Thoracic aorta (tissue), 2 donors: ENCODE results near the gene PPP1R12C. TPM values are rescaled to one million over a fixed set of nuclear protein-coding genes. Genes with fewer than 3 reads are reported as not detected.
"Not testable (repeated sequence)": the region's sequence is repeated elsewhere in the genome, so short reads cannot be mapped to it uniquely, and the experiment has no call there.

Experiments
- ATAC-seq: fragments of 150-250 bp; one replicate; pipeline ENCODE4 v1.8.0; 2017; ENCODE audit warnings: low read depth; ENCODE audit not compliant: insufficient number of reproducible peaks, low FRiP score
- DNase-seq: peaks from one replicate; pipeline ENCODE4 v3.0.0-alpha.2; 2020; ENCODE audit warnings: low spot score
- H3K27ac ChIP-seq, 2 donors: fragments of 200-600 bp; sonication (generic); 1 replicate in 1 of 2; 2 replicates in 1 of 2; pipeline ENCODE4 v1.5.1; 2016; ENCODE audit warnings: mild to moderate bottlenecking in 2 of 2, moderate library complexity in 2 of 2
- H3K27me3 ChIP-seq: fragments of 200-600 bp; sonication (generic); replicated peaks from 2 replicates; pipeline ENCODE4 v1.6.0; 2016; ENCODE audit warnings: mild to moderate bottlenecking; ENCODE audit not compliant: insufficient read depth
- H3K36me3 ChIP-seq: fragments of 200-600 bp; sonication (generic); one replicate; pipeline ENCODE4 v1.5.1; 2016
- H3K4me1 ChIP-seq, 2 donors: fragments of 200-600 bp; sonication (generic); 1 replicate in 1 of 2; 2 replicates in 1 of 2; pipeline versions ENCODE4 v1.5.1 to v1.6.0; 2016; ENCODE audit warnings: low read depth in 2 of 2, mild to moderate bottlenecking in 1 of 2; ENCODE audit not compliant: control insufficient read depth in 1 of 2
- H3K4me3 ChIP-seq: fragments of 200-600 bp; sonication (generic); 2 replicates; pipeline ENCODE4 v1.5.1; 2016; ENCODE audit warnings: mild to moderate bottlenecking
- H3K9me3 ChIP-seq: fragments of 200-600 bp; sonication (generic); 2 replicates; pipeline ENCODE4 v1.5.1; 2016
- CTCF ChIP-seq: fragments of 200-600 bp; sonication (generic); IDR thresholded peaks from one replicate; pipeline ENCODE4 v1.5.1; 2019; ENCODE audit warnings: antibody characterized with exemption
- total RNA-seq, 2 donors: library from RNA; depleted of rRNA; stranded (reverse); fragments of >200 nt; gene quantifications; one replicate each; pipeline versions ENCODE4 v1.1.0 to v1.2.3, GENCODE V29; 2016

Gene PPP1R12C
- total RNA-seq, 2 donors from 2014 or later = 194 to 250 TPM

- Histone ChIP-seq H3K9me3 (no peaks in the 10 kb centered on the region), H3K4me1 (peaks cover 26 to 48% of the 10 kb centered on the region in 2 donors), H3K27ac (peak overlapping the region; percentile 79 to 92), H3K27me3 (no peaks in the 10 kb centered on the region), H3K4me3 (peak overlapping the region; percentile 50), H3K36me3 (peaks cover 2% of the 10 kb centered on the region)
- ATAC-seq = no peak
- TF ChIP-seq CTCF = no peak
- DNase-seq = no peak
Observed at GRCh38 chr19:55112777-55113569, 4.5 kb downstream of the PPP1R12C start.

GRCh38 chr19:55112246-55112776 lies 5.1 kb downstream of the PPP1R12C start:
- Histone ChIP-seq H3K4me1 (peaks cover 26 to 48% of the 10 kb centered on the region in 2 donors), H3K9me3 (no peaks in the 10 kb centered on the region), H3K27me3 (no peaks in the 10 kb centered on the region), H3K27ac (peak overlapping the region; percentile 79 to 92), H3K36me3 (peaks cover 2% of the 10 kb centered on the region), H3K4me3 (no peak overlapping the region)
- DNase-seq = no peak
- TF ChIP-seq CTCF = no peak
- no peak for ATAC-seq

GRCh38 chr19:55111238-55111831 lies 6.1 kb downstream of the PPP1R12C start:
- H3K4me3 ChIP-seq = no peak overlapping the region
- H3K27ac ChIP-seq = peak overlapping the region; percentile 59 to 61
- ATAC-seq = no peak
- H3K27me3 ChIP-seq = no peaks in the 10 kb centered on the region
- no peak for DNase-seq
- H3K36me3 ChIP-seq = peaks cover 2% of the 10 kb centered on the region
- no peaks in the 10 kb centered on the region for H3K9me3 ChIP-seq
- TF ChIP-seq CTCF = no peak
- peaks cover 26 to 48% of the 10 kb centered on the region in 2 donors for H3K4me1 ChIP-seq

- Histone ChIP-seq H3K27ac (no peak overlapping the region), H3K27me3 (no peaks in the 10 kb centered on the region), H3K9me3 (no peaks in the 10 kb centered on the region), H3K4me3 (no peak overlapping the region), H3K36me3 (peaks cover 6% of the 10 kb centered on the region), H3K4me1 (peaks cover 16 to 33% of the 10 kb centered on the region in 2 donors)
- TF ChIP-seq CTCF = no peak
- no peak for DNase-seq
- no peak for ATAC-seq
Observed at GRCh38 chr19:55109527-55110291, 7.7 kb downstream of the PPP1R12C start.

- not testable (repeated sequence) for H3K9me3 ChIP-seq, H3K4me1 ChIP-seq, ATAC-seq, H3K27me3 ChIP-seq, DNase-seq, H3K27ac ChIP-seq, H3K4me3 ChIP-seq
- peaks cover 18% of the 10 kb centered on the region for H3K36me3 ChIP-seq
Observed at GRCh38 chr19:55107252-55107651, 10.2 kb downstream of the PPP1R12C start.
